Fibroblast of the conjunctiva (primary cell): ENCODE results near the gene LRMDA.

Experiments used
- DNase-seq: peaks from one replicate; pipeline ENCODE4 v3.0.0-alpha.2; 2010; ENCODE audit warnings: low read depth

The LRMDA gene

GRCh38 chr10:76206797-76207352 is 775.5 kb downstream of the LRMDA start:
- DNase-seq = no peak

DNA sequence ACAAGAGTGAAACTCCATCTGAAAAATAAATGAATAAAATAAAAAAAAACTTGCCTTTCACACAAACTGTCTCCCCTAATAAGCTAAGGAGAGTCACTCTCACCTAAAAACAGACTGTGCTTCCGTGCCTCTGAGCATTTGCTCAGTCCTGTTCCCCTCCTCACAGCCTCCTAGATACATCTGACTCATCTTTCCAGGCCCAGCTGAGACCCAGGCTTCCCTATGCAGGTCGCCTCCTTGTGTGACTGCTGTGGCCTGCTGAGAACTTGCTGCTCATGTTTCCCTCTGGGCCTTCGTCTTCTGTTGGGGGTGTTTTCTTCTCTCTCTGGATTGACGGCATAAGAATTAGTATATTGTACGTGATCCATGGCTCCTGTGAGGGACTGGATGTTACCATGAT is 777.7 kb downstream of the LRMDA start:
- no peak for DNase-seq

DNA sequence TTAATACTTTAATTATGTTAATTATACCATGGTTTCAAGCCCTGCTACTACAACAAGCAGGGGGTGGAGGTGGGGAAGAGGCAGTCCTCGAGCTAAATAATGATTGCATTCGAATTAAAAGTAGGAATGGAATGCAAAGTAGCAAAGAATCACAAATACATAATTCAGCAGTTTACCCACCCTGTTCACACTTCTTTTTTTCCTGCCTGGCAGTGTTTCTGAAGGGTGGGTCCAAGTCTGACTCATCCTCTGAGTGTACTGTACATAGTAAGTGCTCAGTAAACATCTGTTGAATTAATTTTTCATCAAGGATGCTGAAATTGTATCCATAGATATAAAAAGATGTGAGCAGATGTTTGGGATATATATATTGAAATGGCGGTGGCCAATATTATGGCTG is 778.8 kb downstream of the LRMDA start:
- no peak for DNase-seq

GRCh38 chr10:76211691-76212090 is 780.3 kb downstream of the LRMDA start:
- DNase-seq = no peak

- no peak for DNase-seq
Observed at GRCh38 chr10:76213876-76214275, 782.5 kb downstream of the LRMDA start.

GRCh38 chr10:76218035-76218434 is 786.6 kb downstream of the LRMDA start:
- no peak for DNase-seq

DNA sequence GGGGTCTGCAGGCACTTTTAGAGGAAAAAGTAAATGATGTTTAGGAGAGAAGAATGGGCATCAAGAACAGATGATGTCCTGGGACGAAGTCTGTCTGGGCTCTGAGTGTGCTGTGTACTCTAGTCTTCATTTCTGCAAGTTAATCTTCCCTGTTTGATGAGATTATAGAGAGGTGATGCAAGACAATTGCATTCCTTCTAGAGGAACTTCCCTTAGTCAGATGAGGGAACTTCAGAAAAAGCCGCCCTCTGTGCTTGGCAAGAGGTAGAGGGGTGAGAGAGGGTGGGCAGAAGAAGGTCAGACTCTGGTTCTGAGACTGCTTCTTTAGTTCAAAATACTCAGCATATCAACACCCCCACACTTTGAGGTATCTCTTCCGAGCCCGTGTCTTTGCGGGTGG is 797.9 kb downstream of the LRMDA start:
- DNase-seq = no peak

DNA sequence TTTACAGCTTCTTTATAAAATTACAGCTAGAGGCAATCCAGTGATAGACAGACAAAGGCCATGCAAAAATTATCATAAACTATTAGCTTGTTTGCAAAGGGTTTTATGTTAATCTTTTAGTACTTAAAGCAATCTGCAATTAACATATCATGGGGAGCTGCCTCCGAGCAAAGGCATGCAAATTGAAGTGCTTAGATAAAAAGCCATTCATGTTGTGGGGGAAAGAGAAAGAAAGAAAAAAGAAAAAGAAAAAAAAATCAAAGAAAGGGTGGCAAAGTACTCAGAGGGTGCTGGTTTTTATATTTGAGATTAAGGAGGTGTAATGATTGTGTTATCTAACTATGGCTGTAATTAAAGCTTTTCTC is 799.5 kb downstream of the LRMDA start:
- DNase-seq = no peak

DNA sequence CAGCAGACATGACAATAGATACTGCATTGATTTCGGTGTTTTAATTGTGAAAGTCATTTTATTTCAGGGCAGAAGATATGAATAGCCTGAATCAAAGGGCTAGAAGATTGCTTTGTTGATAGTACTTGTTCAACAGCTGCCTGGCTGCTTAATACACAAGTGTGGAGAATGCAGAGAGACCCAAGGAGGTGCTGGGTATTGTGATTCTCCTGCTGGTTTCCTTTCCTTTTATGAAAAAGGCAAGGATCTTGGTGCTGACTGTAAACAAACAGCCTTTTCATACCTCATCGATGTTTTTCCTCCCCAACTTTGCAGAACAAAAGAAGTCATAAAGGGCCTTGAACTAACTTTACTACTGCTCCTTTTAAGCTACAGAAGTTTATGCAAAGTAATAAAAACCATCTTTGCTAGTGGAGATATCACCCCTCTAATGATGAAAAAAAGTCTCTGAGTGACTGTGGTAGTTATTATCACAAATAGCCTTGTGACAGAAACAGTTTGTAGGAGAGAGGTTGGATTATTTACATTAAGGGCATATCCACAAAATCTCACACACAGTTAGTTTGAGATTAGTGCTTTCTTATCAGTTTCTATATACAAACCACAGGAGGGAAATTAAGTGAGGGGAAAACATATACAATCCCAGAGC is 800.0 kb downstream of the LRMDA start:
- DNase-seq = no peak

DNA sequence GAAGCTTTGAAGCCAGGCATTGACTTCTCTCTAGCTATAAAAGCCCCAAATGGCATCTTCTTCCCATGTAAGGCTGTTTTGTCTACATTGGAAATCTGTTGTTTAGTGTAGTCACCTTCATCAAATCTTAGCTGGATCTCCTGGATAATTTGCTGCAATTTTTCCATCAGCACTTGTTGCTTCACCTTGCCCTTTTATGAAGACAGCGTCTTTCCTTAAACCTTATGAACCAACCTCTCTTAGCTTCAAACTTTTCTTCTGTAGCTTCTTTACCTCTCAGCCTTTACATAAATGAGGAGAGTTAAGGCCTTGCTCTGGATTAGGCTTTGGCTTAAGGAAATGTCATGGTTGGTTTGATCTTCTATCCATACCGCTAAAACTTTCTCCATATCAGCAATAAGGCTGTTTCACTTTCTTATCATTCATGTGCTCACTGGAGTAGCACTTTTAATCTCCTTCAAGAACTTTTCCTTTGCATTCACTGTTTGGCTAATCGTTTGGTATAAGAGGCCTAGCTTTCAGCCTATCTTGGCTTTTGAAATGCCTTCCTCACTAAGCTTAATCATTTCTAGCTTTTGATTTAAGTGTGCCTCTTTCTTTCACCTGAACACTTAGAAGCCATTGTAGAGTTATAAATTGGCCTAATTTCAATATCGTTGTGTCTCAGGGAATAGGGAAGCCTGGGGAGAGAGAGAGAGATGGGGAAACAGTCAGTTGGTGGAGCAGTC is 803.2 kb downstream of the LRMDA start:
- no peak for DNase-seq

- DNase-seq = no peak
Observed at GRCh38 chr10:76236356-76236755, 804.9 kb downstream of the LRMDA start.

DNA sequence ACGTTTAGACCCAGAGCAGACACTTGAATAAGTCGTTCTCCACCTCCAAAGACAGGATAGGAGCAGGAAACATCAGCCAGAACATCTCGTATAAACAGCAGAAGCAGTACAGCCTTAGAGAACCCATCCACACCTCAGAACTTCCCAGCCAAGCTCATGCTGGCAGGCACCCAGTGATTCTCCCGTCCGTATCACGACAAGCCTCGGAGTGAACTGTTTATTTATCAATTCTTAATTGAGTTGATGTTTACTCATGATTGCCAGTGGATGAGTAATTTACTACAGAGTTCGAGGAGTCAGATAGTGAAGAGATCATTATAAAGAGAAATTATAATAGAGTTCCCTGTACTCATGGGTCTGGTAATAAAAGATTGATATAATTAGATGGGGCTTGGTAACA is 811.5 kb downstream of the LRMDA start:
- no peak for DNase-seq

DNA sequence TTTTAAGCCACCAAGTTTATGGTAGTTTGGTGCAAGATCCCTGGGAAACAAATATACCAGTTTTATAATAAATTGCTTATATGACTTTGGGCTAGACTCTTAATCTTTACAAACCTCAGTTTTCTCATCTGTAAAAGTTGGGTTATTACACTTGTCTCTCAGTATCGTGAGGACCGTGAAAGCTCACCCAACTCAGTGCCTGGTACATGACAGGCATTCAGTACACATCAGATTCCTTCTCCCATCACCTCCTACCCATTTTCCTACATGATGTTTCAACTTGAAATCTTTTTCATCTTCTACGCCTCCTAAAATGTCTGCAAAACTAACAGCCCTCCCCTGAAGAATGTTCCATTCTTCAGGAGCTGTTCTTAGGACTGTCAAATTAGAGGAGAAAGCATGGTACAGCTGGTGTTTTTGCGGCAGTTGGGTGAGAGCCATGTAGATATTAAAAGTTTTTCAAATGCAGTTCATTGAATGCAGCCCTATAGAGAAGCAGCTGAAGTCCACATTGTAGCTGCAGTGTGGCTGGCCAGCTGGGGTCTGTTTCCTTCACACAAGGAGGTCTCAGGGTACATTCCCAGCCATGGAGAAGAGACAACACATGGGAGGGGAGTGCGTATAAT is 812.8 kb downstream of the LRMDA start:
- DNase-seq = no peak

DNA sequence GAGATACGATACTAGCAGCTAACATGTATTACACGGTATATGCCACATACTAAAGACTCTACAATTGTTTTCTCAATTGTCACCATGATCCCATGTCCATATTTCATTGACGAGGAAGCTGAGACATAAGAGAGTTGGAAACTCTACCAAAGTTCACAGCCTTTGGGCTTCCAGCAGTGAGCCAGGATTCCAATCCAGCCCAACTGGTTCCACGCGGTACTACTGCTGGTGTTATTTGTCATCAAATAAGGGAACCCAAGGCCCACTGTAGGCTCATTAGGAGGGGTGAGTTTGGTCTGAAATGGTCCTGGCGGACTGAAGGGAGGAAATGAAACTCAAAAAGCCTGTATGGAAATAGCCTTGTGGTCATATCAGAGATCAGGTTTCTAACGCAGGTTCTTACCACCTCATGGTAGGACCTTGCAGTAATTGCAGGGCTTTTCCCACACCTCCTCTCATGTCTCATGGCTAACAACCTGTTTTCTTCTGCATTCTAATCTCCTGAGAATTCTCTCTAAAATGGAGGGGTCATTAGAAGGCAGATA is 814.6 kb downstream of the LRMDA start:
- no peak for DNase-seq

GRCh38 chr10:76248649-76249200 is 817.3 kb downstream of the LRMDA start:
- no peak for DNase-seq

GRCh38 chr10:76251841-76252671 is 820.6 kb downstream of the LRMDA start:
- DNase-seq = no peak

DNA sequence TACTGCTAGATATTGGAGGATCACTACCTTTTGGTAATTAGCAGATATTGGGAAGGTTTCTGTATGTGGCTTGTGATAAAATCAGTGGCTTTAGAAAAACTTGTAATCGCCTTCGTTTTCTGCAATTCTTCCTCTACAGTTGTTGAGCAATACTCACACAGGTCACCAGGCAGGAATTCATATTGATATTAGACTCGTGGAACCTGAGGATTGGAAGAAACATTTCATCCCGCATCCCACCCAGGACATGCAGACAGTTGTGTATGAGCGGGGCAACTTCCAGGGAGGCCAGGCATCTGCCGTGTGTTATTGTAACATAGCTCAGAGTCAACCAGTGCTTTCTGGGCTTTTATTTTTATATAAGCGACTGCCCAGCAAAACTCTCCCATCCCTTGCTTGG is 821.3 kb downstream of the LRMDA start:
- no peak for DNase-seq

DNA sequence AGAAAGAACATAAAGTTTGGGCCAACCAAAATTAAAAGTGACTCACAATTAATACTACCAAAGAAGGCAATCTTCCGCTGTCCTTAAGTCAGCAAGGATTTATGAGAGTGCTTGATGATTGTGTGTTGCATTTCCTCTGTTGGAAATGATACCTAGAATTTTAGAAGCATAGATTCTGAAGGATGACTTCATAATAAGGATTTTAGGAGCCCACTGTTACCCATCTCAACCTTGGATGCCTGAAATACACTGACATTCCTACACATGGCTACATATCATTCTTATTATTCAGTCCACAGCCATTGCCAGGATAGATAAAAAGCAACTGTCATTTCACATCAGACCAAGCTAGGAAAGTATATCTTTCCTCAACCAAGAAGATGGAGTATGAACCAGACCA is 823.8 kb downstream of the LRMDA start:
- DNase-seq = no peak

GRCh38 chr10:76257816-76258215 is 826.4 kb downstream of the LRMDA start:
- DNase-seq = no peak

DNA sequence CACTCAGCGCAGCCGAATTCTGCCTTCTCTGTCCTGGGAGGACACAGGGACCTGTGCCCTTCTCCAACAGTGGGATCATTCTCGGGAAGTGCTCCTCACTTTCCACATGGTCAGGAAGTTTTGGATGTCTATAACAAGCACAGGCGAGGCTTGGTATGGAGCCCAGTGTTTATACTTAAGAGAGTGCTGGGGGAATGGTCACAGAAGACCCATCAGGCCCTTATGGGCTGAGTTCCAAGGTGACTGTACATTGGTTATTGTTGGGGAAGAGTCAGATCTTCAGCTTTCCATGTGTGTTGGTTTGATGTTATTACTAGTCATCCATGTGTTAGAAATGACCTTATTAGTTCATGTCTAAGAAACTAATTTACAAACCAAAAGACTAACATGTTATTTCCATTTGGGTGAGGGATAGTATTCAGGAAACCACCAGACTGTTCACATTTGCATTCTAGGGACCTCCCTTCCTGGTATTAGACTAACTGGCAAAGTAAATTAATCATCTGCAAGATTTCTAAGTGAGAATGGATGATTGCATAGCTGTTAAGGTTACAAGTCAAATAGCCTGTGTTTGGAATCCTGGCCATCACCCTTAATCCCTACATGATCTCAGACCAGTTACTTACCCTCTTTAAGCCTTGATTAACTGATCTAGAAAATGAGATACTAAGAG is 834.2 kb downstream of the LRMDA start:
- no peak for DNase-seq

GRCh38 chr10:76268530-76268929 is 837.1 kb downstream of the LRMDA start:
- no peak for DNase-seq
